Loucy (cell line): Measurements from ENCODE around the gene TNFRSF13B.

Source experiments
- EZH2phosphoT487 ChIP-seq: fragments of 200-600 bp; IDR thresholded peaks from 2 replicates; pipeline ENCODE4 v1.6.1; 2018; ENCODE audit warnings: antibody characterized with exemption, mild to moderate bottlenecking, moderate library complexity, borderline replicate concordance
- TF ChIP-seq, protein P1 (sequence below): fragments of 200-600 bp; sonication (generic); conservative IDR thresholded peaks from 2 replicates; pipeline ENCODE4 v1.5.1; 2014; ENCODE audit warnings: mild to moderate bottlenecking, antibody characterized with exemption, low read length

DNA sequence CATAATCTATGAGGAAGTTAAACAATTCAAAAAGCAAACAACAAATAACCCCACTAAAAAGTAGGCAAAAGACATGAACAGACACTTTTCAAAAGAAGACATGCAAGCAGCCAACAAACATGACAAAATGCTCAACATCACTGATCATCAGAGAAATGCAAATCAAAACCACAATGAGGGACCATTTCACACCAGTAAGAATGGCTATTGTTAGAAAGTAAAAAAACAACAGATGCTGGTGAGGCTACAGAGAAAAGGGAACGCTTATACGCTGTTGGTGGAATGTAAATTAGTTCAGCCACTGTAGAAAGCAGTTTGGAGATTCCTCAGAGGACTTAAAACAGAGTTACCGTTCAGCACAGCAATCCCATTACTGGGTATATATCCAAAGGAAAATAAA is 24.4 kb downstream of the TNFRSF13B start:
- TF ChIP-seq, protein P1, sequence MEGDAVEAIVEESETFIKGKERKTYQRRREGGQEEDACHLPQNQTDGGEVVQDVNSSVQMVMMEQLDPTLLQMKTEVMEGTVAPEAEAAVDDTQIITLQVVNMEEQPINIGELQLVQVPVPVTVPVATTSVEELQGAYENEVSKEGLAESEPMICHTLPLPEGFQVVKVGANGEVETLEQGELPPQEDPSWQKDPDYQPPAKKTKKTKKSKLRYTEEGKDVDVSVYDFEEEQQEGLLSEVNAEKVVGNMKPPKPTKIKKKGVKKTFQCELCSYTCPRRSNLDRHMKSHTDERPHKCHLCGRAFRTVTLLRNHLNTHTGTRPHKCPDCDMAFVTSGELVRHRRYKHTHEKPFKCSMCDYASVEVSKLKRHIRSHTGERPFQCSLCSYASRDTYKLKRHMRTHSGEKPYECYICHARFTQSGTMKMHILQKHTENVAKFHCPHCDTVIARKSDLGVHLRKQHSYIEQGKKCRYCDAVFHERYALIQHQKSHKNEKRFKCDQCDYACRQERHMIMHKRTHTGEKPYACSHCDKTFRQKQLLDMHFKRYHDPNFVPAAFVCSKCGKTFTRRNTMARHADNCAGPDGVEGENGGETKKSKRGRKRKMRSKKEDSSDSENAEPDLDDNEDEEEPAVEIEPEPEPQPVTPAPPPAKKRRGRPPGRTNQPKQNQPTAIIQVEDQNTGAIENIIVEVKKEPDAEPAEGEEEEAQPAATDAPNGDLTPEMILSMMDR: no peak
- TF ChIP-seq EZH2phosphoT487: no peak
